Keratinocyte (primary cell): Measurements from ENCODE around the gene LGALS9B.
"Not testable (repeated sequence)": the region's sequence is repeated elsewhere in the genome, so short reads cannot be mapped to it uniquely, and the experiment has no call there.

Experiments
- EZH2 ChIP-seq: IDR thresholded peaks from one replicate; pipeline ENCODE4 v1.6.1; 2012; ENCODE audit warnings: inconsistent platforms, mild to moderate bottlenecking, low read length, moderate library complexity
- TF ChIP-seq, protein P1 (sequence below), 3 experiments: IDR thresholded peaks in 1 of 3; conservative IDR thresholded peaks in 1 of 3; optimal IDR thresholded peaks in 1 of 3; 2 replicates in 2 of 3; 3 replicates in 1 of 3; pipeline versions ENCODE3 to v1.5.1; 2011; ENCODE audit warnings: low read length in 3 of 3, mild to moderate bottlenecking in 3 of 3, moderate library complexity in 2 of 3, control low read depth in 1 of 3, inconsistent platforms in 1 of 3; ENCODE audit not compliant: insufficient read depth in 2 of 3; ENCODE audit errors: extremely low read depth in 1 of 3

DNA sequence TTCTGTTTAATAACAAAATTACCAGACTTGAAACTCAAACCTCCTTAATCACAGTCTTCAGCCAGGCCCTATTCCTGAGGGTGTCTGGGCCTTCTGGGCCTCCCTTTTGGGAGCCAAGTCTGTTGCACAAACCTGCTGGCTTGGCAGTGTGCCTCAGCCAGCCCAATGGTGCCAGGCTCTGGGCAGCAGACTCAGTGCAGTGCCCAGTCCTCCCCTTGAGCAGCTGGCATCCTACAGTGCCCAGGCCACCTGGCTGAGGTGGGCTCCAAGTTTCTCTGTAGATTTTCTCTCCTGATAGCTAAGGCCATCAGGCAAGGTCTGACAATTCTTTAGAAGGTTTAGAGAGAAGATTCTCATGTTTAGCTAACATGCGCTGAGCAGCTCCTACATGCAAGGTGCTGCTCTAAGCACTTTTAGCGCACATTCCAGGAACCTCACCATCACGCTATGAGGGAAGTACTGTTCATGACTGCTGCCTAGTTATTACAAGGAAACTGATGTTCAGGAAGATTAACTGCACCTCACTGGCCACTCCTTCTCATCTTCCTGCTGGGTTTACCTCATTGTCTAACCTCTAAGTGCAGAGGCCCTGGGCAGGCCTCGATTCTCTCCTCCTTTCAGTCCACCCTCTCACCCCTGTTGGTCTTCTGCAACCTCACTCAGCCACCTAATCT is 10.2 kb upstream of the LGALS9B start:
- TF ChIP-seq, protein P1, sequence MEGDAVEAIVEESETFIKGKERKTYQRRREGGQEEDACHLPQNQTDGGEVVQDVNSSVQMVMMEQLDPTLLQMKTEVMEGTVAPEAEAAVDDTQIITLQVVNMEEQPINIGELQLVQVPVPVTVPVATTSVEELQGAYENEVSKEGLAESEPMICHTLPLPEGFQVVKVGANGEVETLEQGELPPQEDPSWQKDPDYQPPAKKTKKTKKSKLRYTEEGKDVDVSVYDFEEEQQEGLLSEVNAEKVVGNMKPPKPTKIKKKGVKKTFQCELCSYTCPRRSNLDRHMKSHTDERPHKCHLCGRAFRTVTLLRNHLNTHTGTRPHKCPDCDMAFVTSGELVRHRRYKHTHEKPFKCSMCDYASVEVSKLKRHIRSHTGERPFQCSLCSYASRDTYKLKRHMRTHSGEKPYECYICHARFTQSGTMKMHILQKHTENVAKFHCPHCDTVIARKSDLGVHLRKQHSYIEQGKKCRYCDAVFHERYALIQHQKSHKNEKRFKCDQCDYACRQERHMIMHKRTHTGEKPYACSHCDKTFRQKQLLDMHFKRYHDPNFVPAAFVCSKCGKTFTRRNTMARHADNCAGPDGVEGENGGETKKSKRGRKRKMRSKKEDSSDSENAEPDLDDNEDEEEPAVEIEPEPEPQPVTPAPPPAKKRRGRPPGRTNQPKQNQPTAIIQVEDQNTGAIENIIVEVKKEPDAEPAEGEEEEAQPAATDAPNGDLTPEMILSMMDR (optimal IDR thresholded peaks at IDR 0.05 in 1 of 3, IDR thresholded peaks at IDR 0.05 in 1 of 3, conservative IDR thresholded peaks at IDR 0.05 in 1 of 3; ENCODE audit: extremely low read depth in 1 of 3, insufficient read depth in 2 of 3, low read length in 3 of 3): not testable (repeated sequence)
- not testable (repeated sequence) for TF ChIP-seq EZH2
